Right kidney (tissue), 1 donor: ENCODE data around the gene MPP1.

Experiments used
- DNase-seq: peaks from one replicate; pipeline ENCODE4 v3.0.0-alpha.2; 2016

Gene MPP1

GRCh38 chrX:154731881-154732280, 73.4 kb downstream of the MPP1 start:
- no peak for DNase-seq

GRCh38 chrX:154731184-154731583, 74.1 kb downstream of the MPP1 start:
- DNase-seq = no peak

GRCh38 chrX:154730253-154730891, 74.9 kb downstream of the MPP1 start:
- no peak for DNase-seq

GRCh38 chrX:154729439-154729838, 75.8 kb downstream of the MPP1 start:
- DNase-seq = no peak
